GM12873 (cell line): ENCODE results near the gene TRABD2B.

Experiments used
- CTCF ChIP-seq: IDR thresholded peaks from 2 replicates; pipeline ENCODE4 v1.5.1; 2012; ENCODE audit warnings: low read depth, mild to moderate bottlenecking, moderate library complexity, low read length, control low read depth; ENCODE audit not compliant: insufficient read depth; ENCODE audit errors: missing control alignments

Gene TRABD2B

GRCh38 chr1:47870946-47871676 is 126.1 kb downstream of the TRABD2B start:
- TF ChIP-seq CTCF, result no peak

GRCh38 chr1:47870480-47870879 is 126.7 kb downstream of the TRABD2B start:
- no peak for TF ChIP-seq CTCF

- TF ChIP-seq CTCF, result no peak
These were observed 128.9 kb downstream of the TRABD2B start for GRCh38 chr1:47868348-47868676.

DNA sequence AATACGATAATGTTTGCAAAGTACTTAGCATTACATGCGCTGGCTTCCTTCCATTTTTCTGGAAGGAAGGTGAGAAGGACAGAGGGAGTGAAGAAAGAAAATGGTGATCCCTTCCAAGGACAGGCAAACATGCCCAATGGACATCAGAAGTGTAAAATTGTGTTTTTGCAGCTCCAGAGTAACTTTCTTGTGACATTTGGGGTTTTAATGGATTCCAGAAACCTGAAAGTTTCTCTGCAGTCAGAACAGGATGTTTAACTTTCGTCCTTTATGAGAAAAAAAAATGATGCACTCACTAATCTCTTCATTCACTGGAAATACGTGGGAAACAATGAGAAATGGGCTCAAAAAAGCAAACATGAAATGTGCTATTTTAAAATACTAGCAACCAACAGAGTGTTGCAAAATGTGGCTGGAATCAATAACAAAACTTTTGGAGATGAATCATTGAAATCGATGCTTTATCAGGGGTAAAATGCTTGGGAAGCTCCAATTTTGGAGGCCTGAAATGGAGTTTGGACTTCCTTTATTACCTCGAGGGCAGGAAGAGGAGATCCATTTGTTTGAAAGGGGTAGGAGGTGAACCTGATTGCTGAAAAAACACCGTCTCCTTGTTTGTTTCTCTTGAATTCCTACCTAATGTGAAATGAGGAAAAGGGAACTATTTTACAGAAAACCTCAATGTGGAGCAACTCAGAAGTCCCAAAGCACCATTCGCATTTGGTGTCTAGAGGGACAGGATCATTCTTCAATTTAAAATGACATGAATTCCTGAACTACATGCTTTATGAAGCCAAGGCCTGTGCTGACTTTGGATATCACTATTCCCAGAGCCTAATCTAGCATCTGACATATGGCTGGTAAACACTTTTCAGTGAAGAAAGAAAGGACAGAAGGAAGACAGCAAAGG is 129.5 kb downstream of the TRABD2B start:
- TF ChIP-seq CTCF, result no peak

GRCh38 chr1:47866601-47867437 is 130.4 kb downstream of the TRABD2B start:
- TF ChIP-seq CTCF, result no peak

GRCh38 chr1:47865881-47866535 is 131.2 kb downstream of the TRABD2B start:
- no peak for TF ChIP-seq CTCF
